ENCODE data around the gene ZBTB1.
"Not testable (repeated sequence)": the region's sequence is repeated elsewhere in the genome, so short reads cannot be mapped to it uniquely, and the experiment has no call there.

ZBTB1 gene

DNA sequence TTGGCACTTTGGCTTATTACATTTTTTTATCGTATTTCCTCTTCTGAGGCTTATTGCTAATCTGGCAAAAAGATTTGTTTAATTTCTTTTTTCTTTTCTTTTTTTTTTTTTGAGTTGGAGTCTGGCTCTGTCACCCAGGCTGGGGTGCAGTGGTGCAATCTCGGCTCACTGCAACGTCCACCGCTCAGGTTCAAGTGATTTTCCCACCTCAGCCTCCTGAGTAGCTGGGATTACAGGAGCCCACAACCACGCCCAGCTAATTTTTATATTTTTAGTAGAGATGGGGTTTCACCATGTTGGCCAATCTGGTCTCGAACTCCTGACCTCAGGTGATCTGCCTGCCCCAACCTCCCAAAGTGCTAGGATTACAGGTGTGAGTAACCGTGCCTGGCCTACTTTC is 65.1 kb downstream of the ZBTB1 start:
- ATAC-seq, DNase-seq: not testable (repeated sequence)

DNA sequence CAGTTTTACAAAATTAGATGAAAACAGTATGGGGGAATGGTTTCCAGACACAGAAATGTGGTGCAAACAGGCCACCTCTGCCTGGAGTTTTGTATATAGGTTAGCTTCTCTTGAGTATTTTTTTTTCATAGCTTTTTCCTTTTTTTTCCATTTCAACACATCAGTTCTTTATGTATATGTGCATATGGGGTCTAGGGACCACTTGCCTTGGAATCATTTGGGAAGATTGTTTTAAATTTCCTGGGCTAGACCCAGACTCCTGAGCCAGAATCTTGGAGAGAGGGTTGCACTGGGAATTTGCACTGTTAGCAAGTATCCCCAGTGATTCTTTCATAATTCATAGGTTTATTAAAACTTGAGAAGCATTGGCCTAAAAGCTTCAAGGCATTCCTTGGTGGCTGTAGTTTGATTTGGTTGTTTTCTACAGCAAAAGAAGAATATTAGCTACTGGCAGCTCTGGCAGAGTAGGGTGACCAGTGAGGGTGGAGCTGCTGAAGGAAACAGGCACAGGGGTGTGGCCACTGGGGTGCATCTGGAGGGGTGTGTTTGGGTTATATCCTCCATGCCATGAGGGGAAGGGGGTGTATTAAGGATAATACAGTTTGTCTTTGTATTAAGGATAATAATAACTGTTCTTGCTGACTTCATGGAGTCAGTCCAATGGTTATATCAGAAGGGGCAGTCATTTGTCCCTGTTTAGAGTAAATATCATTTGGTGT is 68.0 kb downstream of the ZBTB1 start:
- DNase-seq: no peak
- no peak for ATAC-seq

DNA sequence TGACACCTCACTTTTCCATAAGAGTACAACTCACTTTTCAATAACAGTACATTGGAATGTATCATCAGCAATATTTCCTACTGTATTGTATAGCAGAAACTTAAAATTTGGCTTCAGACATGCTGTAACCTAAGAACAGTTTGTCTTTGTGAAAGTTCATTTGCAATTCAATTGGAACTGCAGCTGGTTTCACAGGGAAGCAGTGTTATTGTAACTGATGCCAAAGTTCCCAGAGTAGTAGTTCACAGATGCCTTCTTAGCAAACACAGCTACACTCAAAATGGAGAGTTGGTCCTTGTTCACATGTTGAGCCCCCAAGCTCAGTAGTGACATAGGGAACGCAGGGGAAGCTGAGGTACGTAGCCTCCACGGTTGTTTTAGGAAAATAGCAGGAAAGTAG is 68.5 kb downstream of the ZBTB1 start:
- DNase-seq (no peak), ATAC-seq (no peak)

Data from stimulated activated naive CD8-positive, alpha-beta T cell treated with anti-CD3 and anti-CD28 coated beads, Interleukin-15, Interleukin-2, amounts not matched to agents 100 U/mL and 50 U/mL, for 24 hours (primary cell).